Natural killer cell treated with Interleukin-12 subunit alpha and Interleukin-12 subunit beta and Interleukin-15 and Interleukin-18, amount 100 ng/mL, for 72 hours (primary cell): ENCODE data around the gene NSA2. TPM values are rescaled to one million over a fixed set of nuclear protein-coding genes. Genes with fewer than 3 reads are reported as not detected.
A peak's percentile ranks its signal among the peaks of the same experiment; 100 is the strongest.
"Not testable (repeated sequence)": the region's sequence is repeated elsewhere in the genome, so short reads cannot be mapped to it uniquely, and the experiment has no call there.

Source experiments
- ATAC-seq, 2 donors: fragments of 150-1000 bp; cut with Tn5 transposase in 1 of 2; sonication (Bioruptor Pico), chemical (Tn5 transposase) in 1 of 2; 2 replicates each; pipeline ENCODE4 v1.10.0; 2021
- DNase-seq: peaks from one replicate; pipeline ENCODE4 v3.0.0; 2022; ENCODE audit warnings: low spot score
- H3K27ac Mint-ChIP-seq, 2 donors: 1 replicate in 1 of 2; 2 replicates in 1 of 2; pipeline ENCODE4 v1.8.0; 2022; ENCODE audit warnings: mixed read lengths in 2 of 2, mild to moderate bottlenecking in 1 of 2, moderate library complexity in 1 of 2
- H3K27me3 Mint-ChIP-seq, 2 donors: 1 replicate in 1 of 2; 2 replicates in 1 of 2; pipeline ENCODE4 v1.8.0; 2022; ENCODE audit warnings: mixed read lengths in 2 of 2
- H3K36me3 Mint-ChIP-seq: one replicate; pipeline ENCODE4 v1.8.0; 2022; ENCODE audit warnings: mixed read lengths
- H3K4me1 Mint-ChIP-seq, 2 donors: 1 replicate in 1 of 2; 2 replicates in 1 of 2; pipeline ENCODE4 v1.8.0; 2022; ENCODE audit warnings: low read depth in 2 of 2, mixed read lengths in 2 of 2, mild to moderate bottlenecking in 1 of 2
- H3K4me3 Mint-ChIP-seq: one replicate; pipeline ENCODE4 v1.8.0; 2022; ENCODE audit warnings: mixed read lengths
- H3K9me3 Mint-ChIP-seq: 2 replicates; pipeline ENCODE4 v1.8.0; 2022; ENCODE audit warnings: mixed read lengths
- total RNA-seq, 2 donors: library from RNA; stranded (reverse); gene quantifications; one replicate each; pipeline ENCODE4 v1.2.3, GENCODE V29; 2022

Gene NSA2
- total RNA-seq = 10 to 100 TPM; 45.5 to 70.0 TPM

DNA sequence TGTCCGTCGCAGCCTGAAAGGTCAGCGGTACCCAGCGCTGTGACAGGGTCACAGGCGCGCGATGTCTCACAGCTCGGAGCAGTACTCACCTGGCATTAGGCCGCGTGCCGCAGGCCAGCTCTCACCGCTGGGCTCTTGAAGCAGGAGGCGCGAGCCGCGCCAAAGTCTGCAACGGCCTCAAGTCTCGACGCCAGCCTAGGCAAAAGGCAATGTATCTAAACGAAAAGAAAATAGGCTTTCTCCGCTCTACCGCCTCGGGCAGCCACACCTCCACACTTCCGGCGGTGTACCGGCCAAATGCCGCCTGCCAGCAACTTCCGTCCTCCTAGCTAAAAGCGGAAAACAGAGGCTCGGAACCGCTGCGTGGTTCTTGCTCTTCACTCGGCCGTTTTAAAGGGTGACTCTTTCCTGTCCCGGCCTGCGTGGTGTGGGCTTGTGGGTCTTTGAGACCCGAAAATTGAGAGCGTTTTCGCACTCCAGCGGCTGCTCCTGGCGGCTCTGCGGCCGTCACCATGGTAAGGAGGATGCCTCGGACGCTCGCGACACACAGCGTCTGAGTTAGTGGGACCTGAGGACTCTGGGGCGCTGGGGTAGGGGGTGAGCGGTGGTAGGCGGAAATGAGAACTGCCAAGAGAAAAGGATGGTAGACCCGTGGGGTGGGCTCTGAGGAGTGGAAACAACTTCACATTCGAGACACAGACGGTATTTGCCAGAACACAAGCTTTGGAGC is at the start of gene NSA2, which contains the start of gene GFM2:
Gene NSA2 (plus strand): TSS at position 401 of the 730 bp plus-strand sequence. CDS start 112 bp downstream, at position 513.
Gene GFM2 (minus strand): TSS at position 269 of the 730 bp plus-strand sequence. CDS start 3,375 bp downstream, outside the sequence.
- Mint-ChIP-seq H3K27me3 (no peaks in the 10 kb centered on the region), H3K4me3 (peak within 1 kb of the TSS; percentile 95), H3K9me3 (no peaks in the 10 kb centered on the region), H3K36me3 (peaks cover 17% of the 10 kb centered on the region), H3K27ac (peak within 1 kb of the TSS; percentile 83 to 99), H3K4me1 (peaks cover 15 to 22% of the 10 kb centered on the region in 2 donors)
- DNase-seq (peak; percentile 92), ATAC-seq (peak; percentile 98 to 99)

DNA sequence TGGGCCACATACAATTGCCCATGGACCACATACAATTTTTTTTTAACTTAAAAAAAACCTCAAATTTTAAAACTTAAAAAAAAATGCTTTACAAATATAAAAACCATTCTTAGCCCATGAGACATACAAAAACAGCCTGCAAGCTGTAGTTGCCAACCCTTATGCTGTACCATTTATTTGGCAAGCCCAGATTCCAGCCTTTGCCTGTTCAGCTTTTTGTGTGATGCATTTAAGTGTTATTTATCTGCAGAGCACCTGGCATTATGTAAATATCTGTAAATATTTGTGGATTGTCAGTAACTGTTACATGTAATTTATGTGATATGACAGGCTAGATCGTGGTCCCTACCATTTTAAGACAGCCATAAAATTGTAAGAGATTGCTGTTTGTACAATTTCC is 49.5 kb upstream of the NSA2 start:
- Mint-ChIP-seq H3K9me3 (no peaks in the 10 kb centered on the region), H3K27me3 (no peaks in the 10 kb centered on the region), H3K36me3 (peaks cover 10% of the 10 kb centered on the region), H3K4me1 (no peaks in the 10 kb centered on the region), H3K4me3 (no peak overlapping the region), H3K27ac (no peak overlapping the region)
- DNase-seq (no peak), ATAC-seq (no peak)

DNA sequence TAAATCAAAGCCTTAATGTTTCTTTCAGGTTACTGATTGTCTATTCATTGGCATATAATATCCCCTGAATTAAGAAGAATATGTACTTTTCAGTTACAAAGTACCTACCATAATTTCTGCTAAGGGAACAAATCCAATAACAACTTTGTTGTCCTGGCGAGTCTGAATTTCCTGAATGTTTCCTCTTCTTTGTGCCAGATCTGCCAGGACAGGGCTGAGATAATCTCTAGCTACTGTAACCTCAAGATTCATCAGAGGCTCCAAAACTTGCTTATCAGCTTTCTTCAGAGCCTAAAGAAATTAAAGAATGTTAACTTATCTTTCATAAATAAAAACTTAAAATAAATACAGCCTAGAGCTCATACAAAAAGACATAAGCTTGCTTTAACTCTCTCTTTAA is 44.8 kb upstream of the NSA2 start:
- Mint-ChIP-seq H3K9me3 (no peaks in the 10 kb centered on the region), H3K27me3 (no peaks in the 10 kb centered on the region), H3K27ac (no peak overlapping the region), H3K4me3 (no peak overlapping the region), H3K36me3 (peaks cover 26% of the 10 kb centered on the region), H3K4me1 (no peaks in the 10 kb centered on the region)
- ATAC-seq = no peak
- no peak for DNase-seq

DNA sequence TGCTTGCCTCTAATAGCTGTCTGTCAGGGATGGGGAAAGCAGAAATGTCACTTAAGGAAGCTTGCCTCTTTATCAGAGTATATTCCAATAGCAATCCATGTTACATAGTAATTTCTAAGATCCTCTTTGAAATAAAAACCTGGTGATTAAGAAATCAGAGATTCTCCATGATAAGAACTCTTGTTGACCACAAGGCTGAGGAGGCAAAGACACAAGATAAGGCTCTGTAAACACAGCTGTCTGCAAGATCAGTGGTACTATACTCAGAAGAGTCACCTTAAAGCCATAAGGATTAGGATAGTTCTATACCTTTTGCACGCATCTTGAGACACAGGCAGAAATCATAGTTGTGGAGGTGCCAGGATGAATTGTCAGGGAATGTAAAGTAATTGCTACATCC is 41.7 kb upstream of the NSA2 start:
- no peaks in the 10 kb centered on the region for H3K9me3 Mint-ChIP-seq

DNA sequence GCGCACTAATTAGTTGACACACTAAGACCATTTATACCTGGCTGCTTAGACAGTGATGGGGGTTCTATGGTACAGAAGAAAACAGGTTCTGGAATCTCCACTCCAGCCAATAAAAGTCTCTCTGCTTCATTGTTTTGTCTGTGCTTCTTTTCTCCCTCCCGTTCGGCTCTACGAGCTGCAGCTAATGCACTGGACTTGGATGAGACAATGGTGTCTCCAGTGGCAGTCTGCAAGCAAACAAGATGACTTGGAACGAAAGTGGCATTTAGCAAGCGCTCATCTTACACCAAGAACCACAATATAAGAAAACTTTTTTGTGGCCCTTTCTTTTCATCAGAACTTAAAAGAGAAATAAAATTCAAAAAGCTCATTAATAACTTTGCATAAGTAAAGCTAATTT is 30.3 kb upstream of the NSA2 start:
- Mint-ChIP-seq H3K4me1 (no peaks in the 10 kb centered on the region), H3K27ac (no peak overlapping the region), H3K4me3 (no peak overlapping the region), H3K27me3 (no peaks in the 10 kb centered on the region), H3K36me3 (peaks cover 11% of the 10 kb centered on the region), H3K9me3 (no peaks in the 10 kb centered on the region)
- ATAC-seq (no peak), DNase-seq (no peak)

More for the DNA sequence above, 41.7 kb upstream of the NSA2 start:
- no peak for ATAC-seq
- DNase-seq = no peak
- H3K4me3 Mint-ChIP-seq = no peak overlapping the region
- no peaks in the 10 kb centered on the region for H3K27me3 Mint-ChIP-seq
- no peaks in the 10 kb centered on the region for H3K4me1 Mint-ChIP-seq
- H3K36me3 Mint-ChIP-seq = peaks cover 23% of the 10 kb centered on the region
- H3K27ac Mint-ChIP-seq = no peak overlapping the region

DNA sequence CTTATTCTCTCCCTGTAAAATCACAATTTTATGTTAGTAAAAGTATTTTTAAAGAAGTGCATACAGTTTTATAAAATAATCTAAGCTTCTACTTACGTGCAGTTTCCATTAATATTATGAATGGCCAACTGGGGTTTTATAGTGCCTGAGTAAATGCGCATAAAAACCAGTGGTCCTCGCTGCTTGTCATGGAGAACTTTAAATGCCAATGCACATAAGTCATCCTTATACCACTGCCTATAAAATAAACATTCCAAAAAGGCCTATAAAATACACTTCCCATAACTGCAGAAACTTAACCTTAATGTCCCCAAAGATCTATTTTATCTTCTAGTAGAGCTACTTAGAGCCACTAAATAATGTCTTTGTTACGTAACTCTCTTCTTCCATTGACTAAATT is 28.6 kb upstream of the NSA2 start:
- no peaks in the 10 kb centered on the region for H3K27me3 Mint-ChIP-seq
- H3K9me3 Mint-ChIP-seq = no peaks in the 10 kb centered on the region
- no peaks in the 10 kb centered on the region for H3K4me1 Mint-ChIP-seq
- H3K27ac Mint-ChIP-seq = no peak overlapping the region
- H3K4me3 Mint-ChIP-seq = no peak overlapping the region
- no peak for ATAC-seq
- no peak for DNase-seq
- peaks cover 11% of the 10 kb centered on the region for H3K36me3 Mint-ChIP-seq

DNA sequence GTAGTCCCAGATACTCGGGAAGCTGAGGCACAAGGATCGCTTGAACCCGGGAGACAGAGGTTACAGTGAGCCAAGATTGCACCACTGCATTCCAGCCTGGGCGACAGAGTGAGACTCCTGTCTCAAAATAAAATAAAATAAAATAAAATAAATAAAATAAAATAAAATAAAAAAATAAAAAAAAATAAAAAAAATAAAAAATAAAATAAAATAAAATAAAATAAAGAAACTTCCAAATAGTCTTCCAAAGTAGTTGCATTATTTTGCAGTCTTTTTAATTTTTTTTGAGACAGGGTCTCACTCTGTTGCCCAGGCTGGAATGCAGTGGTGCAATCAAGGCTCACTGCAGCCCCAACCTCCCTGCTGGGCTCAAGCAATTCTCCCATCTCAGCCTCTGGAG is 18.3 kb upstream of the NSA2 start:
- ATAC-seq, H3K4me3 Mint-ChIP-seq, H3K9me3 Mint-ChIP-seq, H3K4me1 Mint-ChIP-seq, H3K27me3 Mint-ChIP-seq, H3K27ac Mint-ChIP-seq, DNase-seq: not testable (repeated sequence)
- H3K36me3 Mint-ChIP-seq = peaks cover 18% of the 10 kb centered on the region

DNA sequence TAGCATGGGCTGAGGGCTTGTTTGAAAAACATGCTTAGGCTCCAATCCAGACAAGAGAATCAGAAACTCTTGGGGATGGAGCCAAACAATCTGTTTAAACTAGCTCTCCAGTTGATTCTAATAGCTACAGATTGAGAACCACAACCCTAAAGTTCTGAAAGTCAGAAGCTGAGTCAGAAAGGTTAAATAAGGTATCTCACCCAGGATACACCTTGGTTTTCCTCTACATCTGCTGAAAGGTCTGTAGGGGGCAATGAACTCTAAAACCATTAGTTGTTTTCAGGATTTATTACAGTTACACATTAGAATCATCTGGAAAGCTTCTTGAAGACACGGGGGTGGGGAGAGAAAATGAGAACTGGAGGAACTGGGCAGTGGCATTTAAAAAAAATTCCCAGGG is 5.8 kb upstream of the NSA2 start:
- no peak for ATAC-seq
- H3K27me3 Mint-ChIP-seq = no peaks in the 10 kb centered on the region
- H3K4me1 Mint-ChIP-seq = peaks cover 6 to 10% of the 10 kb centered on the region in 2 donors

DNA sequence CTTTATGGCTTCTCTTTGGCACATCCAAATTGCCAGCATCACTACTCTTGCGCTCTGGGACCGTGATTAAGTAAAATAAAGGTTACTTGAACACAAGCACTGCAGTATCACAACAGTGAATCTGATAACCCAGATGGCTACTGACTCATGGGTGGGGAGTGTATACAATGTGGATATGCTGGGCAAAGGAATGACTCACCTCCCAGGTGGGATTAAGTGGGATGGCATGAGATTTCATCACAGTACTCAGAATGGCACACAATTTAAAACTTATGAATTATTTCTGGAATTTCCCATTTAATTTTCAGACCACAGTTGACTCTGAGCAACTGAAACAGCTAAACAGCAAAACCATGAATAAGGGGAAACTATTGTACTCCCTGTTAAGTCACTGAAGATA is 4.5 kb upstream of the NSA2 start:
- Mint-ChIP-seq H3K4me1 (peaks cover 7 to 10% of the 10 kb centered on the region in 2 donors), H3K4me3 (no peak overlapping the region), H3K27ac (peak overlapping the region in 1 of 2 donors; percentile 51), H3K36me3 (peaks cover 11% of the 10 kb centered on the region), H3K9me3 (no peaks in the 10 kb centered on the region), H3K27me3 (no peaks in the 10 kb centered on the region)
- ATAC-seq (no peak), DNase-seq (no peak)

More for the DNA sequence above, 5.8 kb upstream of the NSA2 start:
- peaks cover 11% of the 10 kb centered on the region for H3K36me3 Mint-ChIP-seq
- H3K27ac Mint-ChIP-seq = no peak overlapping the region
- no peak overlapping the region for H3K4me3 Mint-ChIP-seq
- H3K9me3 Mint-ChIP-seq = no peaks in the 10 kb centered on the region
- DNase-seq = no peak

DNA sequence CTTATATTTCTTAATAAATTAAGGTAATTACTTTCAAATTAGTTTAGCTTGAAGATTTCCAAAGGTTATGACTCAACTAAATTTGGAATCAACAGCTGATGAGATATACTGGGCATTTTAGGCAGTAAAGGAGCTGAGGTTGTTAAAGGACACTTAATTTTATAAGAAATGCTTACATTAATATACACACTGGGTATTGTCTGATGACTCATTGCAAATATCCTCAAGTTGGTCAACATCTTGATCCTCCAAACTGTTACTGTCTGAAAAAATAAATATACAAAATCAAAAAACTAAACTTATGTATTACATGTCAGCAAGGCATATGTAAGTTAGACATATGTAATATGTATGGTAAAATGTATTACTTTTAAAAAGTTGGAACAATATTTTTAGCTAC is 3.5 kb upstream of the NSA2 start:
- Mint-ChIP-seq H3K4me3 (no peak overlapping the region), H3K27me3 (no peaks in the 10 kb centered on the region), H3K36me3 (peaks cover 11% of the 10 kb centered on the region), H3K27ac (no peak overlapping the region), H3K9me3 (no peaks in the 10 kb centered on the region), H3K4me1 (peaks cover 15 to 18% of the 10 kb centered on the region in 2 donors)
- ATAC-seq (no peak), DNase-seq (no peak)

DNA sequence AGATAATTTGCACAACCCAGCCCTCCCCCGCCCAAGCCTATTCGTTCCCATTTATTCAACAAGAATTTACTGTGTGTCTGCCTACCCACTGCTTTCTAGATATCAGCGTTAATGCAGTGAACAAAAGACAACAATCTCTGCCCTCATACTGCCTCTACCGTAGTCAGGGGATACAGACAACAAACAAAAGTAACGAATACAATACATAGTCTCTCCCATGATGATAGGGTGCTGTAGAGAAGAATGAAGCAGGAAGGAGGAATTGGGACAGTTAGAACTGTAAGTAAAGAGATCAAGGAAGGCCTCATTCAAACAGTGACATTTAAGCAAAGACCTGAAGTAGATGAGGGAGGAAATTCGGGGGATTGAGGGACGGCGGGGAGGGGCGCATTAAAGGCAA is 1.8 kb upstream of the NSA2 start:
- Mint-ChIP-seq H3K4me1 (peaks cover 15 to 22% of the 10 kb centered on the region in 2 donors), H3K27me3 (no peaks in the 10 kb centered on the region), H3K27ac (peak overlapping the region; percentile 21 to 99), H3K4me3 (peak overlapping the region; percentile 86), H3K36me3 (peaks cover 12% of the 10 kb centered on the region), H3K9me3 (no peaks in the 10 kb centered on the region)
- DNase-seq (no peak), ATAC-seq (no peak)

DNA sequence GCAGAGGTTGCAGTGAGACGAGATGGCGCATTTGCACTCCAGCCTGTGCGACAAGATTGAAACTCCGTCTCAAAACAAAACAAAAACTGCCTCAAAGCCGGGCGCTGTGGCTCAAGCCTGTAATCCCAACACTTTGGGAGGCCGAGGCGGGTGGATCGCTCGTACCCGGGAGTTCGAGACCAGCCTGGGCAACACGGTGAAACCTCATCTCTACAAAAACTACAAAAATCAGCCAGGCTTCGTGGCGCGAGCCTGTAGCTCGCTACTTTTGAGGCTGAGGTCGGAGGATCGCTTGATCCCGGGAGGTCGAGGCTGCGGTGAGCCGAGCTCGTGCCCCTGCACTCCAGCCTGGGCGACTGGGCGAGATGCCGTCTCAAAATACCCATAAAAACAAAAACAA is 1.1 kb upstream of the NSA2 start:
- Mint-ChIP-seq H3K9me3 (no peaks in the 10 kb centered on the region), H3K36me3 (peaks cover 17% of the 10 kb centered on the region), H3K4me1 (peaks cover 15 to 22% of the 10 kb centered on the region in 2 donors), H3K27me3 (no peaks in the 10 kb centered on the region), H3K4me3 (peak overlapping the region; percentile 95), H3K27ac (peak overlapping the region; percentile 83 to 99)
- ATAC-seq (no peak), DNase-seq (no peak)

DNA sequence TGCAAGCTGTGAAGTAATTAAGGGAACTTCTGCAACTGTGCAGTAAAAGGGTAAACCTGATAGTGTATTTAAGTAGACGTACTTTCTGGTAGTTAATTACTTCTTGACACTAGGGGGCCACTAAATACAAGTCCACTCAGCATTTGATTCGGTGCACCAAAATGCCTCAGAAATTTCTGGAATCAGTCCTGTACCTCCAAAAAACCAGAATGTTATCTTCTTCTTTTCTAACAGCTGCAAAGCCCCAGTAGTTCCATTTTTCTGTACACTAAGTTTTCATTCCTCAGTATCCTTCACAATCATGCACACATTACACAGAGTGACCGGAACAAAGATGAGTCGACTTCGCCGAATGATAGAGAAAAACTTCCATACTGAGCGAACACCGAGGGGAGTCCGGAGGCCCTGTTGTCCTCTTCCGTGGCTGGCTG is 616 bp upstream of the NSA2 start:
- H3K36me3 Mint-ChIP-seq = peaks cover 17% of the 10 kb centered on the region
- DNase-seq = no peak
- peak overlapping the region; percentile 95 for H3K4me3 Mint-ChIP-seq
- H3K27me3 Mint-ChIP-seq = no peaks in the 10 kb centered on the region
- H3K9me3 Mint-ChIP-seq = no peaks in the 10 kb centered on the region
- peak; percentile 54 to 59 for ATAC-seq
- peaks cover 15 to 22% of the 10 kb centered on the region in 2 donors for H3K4me1 Mint-ChIP-seq
- peak overlapping the region; percentile 83 to 99 for H3K27ac Mint-ChIP-seq

DNA sequence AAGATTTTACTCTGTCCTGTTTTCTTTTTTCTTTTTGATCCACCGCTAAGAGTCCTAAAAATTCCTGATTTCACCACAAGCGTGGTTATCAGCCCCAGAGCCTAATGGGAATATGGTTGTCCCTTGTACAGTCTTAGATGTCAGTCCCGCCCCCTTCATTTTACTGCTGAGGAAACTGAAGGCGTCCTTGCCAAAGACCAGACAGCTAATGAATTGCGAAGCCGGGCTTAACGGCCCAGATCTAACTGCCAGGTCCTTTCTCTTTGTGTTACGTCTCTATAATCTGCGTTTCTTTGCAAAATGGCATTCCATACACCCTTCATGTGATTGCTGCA is 497 bp downstream of the NSA2 start:
- Mint-ChIP-seq H3K27ac (peak overlapping the region; percentile 83 to 99), H3K4me1 (peaks cover 18% of the 10 kb centered on the region in 2 donors), H3K27me3 (no peaks in the 10 kb centered on the region), H3K36me3 (peaks cover 18% of the 10 kb centered on the region), H3K4me3 (peak overlapping the region; percentile 95), H3K9me3 (no peaks in the 10 kb centered on the region)
- DNase-seq (no peak), ATAC-seq (peak in 1 of 2 donors; percentile 4)
